Peyer's patch (tissue), 4 donors: Measurements from ENCODE around the gene ARHGAP22.

ENCODE experiments used
- POLR2A ChIP-seq, 2 donors: fragments of 450-650 bp; IDR thresholded peaks; one replicate each; pipeline ENCODE4 v1.5.1; 2017; ENCODE audit warnings: antibody characterized with exemption in 2 of 2, mild to moderate bottlenecking in 2 of 2, moderate library complexity in 2 of 2
- TF ChIP-seq, protein P1 (sequence below), 6 experiments: fragments of 450-650 bp in 4 of 6; fragments of 200-600 bp in 2 of 6; sonication (generic) in 1 of 6; IDR thresholded peaks; one replicate each; pipeline ENCODE4 v1.5.1; 2017 to 2019; ENCODE audit warnings: antibody characterized with exemption in 6 of 6, mild to moderate bottlenecking in 3 of 6, moderate library complexity in 1 of 6

DNA sequence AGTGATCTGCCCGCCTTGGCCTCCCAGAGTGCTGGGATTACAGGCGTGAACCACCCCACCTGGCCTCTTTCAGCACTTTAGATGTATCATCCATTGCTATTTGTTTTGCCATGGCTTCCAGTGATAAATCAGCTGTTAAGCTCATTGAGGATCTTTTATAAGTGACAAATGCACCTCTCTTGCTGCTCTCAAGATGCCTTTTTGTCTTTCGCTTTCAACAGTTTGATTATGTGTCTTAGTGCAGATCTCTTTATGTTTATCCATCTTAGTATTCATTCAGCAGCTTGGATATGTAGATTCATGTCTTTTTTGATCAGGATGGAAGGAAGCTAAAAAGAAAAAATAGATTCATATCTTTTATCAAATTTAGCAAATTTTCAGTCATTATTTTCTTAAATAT, 192.8 kb downstream of the ARHGAP22 start:
- TF ChIP-seq, protein P1, sequence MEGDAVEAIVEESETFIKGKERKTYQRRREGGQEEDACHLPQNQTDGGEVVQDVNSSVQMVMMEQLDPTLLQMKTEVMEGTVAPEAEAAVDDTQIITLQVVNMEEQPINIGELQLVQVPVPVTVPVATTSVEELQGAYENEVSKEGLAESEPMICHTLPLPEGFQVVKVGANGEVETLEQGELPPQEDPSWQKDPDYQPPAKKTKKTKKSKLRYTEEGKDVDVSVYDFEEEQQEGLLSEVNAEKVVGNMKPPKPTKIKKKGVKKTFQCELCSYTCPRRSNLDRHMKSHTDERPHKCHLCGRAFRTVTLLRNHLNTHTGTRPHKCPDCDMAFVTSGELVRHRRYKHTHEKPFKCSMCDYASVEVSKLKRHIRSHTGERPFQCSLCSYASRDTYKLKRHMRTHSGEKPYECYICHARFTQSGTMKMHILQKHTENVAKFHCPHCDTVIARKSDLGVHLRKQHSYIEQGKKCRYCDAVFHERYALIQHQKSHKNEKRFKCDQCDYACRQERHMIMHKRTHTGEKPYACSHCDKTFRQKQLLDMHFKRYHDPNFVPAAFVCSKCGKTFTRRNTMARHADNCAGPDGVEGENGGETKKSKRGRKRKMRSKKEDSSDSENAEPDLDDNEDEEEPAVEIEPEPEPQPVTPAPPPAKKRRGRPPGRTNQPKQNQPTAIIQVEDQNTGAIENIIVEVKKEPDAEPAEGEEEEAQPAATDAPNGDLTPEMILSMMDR (IDR thresholded peaks at IDR 0.05), result no peak
- no peak for TF ChIP-seq POLR2A (IDR thresholded peaks at IDR 0.05)
